Measurements from ENCODE around the gene RNF144A.

DNA sequence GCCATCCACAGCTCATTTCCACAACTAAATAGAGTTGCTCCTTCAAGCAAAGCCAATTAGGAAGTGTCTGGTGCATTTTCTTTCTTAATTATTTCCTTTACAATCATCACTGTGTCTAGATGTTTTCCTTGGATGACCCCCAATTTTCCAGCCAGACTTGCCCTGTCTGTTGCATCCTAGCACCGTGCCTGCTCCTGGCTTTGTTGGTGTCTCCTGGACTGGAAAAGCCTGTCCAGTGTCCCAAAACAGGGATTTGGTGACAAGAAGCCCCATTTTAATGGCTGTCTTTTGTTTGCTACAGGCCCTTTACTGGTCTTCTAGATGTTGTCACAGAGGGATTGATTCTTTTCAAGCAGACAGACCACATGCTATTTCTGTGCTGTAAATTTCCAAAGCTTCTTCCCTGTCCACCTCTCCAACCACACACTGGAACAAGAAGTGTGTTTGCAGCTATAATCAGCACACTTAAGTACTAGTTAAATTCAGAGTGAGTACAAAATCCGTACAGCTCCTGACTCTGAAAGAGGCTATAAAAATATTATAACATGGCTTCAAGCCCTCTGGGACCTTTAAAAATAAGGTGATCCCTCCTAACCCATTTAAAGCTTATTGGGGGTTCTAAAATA is 38.4 kb downstream of the RNF144A start:
- TF ChIP-seq CTCF (conservative IDR thresholded peaks at IDR 0.05; ENCODE audit: low read depth, low read length) (no peak), EZH2 (IDR thresholded peaks at IDR 0.05; ENCODE audit: borderline replicate concordance, low read depth, low read length, poor library complexity, severe bottlenecking) (no peak)

All from A673 (cell line).